Peyer's patch (tissue), 4 donors: ENCODE data around the gene GULP1.

Experiments
- POLR2A ChIP-seq, 2 donors: fragments of 450-650 bp; IDR thresholded peaks; one replicate each; pipeline ENCODE4 v1.5.1; 2017; ENCODE audit warnings: antibody characterized with exemption in 2 of 2, mild to moderate bottlenecking in 2 of 2, moderate library complexity in 2 of 2
- TF ChIP-seq, protein P1 (sequence below), 6 experiments: fragments of 450-650 bp in 4 of 6; fragments of 200-600 bp in 2 of 6; sonication (generic) in 1 of 6; IDR thresholded peaks; one replicate each; pipeline ENCODE4 v1.5.1; 2017 to 2019; ENCODE audit warnings: antibody characterized with exemption in 6 of 6, mild to moderate bottlenecking in 3 of 6, moderate library complexity in 1 of 6

DNA sequence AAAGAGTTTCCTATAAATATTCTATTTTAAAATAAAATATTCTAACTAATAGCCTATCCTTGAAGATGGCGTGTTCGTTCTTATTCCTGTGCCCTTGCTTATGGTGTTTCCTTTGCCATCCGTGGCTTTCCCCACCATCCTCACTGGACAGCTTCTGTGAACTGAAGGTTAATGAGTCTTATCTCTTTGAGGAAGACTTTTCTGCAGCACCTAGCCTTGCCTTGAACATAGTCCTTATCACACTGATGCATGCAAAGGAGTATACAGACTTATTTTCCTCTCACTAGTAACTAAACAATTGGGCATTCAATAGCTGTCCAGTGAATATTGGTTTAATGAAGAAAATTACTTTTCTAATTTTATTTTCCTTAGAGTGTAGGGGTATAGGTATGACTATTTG, 88.1 kb downstream of the GULP1 start:
- no peak for TF ChIP-seq POLR2A (IDR thresholded peaks at IDR 0.05)
- TF ChIP-seq, protein P1, sequence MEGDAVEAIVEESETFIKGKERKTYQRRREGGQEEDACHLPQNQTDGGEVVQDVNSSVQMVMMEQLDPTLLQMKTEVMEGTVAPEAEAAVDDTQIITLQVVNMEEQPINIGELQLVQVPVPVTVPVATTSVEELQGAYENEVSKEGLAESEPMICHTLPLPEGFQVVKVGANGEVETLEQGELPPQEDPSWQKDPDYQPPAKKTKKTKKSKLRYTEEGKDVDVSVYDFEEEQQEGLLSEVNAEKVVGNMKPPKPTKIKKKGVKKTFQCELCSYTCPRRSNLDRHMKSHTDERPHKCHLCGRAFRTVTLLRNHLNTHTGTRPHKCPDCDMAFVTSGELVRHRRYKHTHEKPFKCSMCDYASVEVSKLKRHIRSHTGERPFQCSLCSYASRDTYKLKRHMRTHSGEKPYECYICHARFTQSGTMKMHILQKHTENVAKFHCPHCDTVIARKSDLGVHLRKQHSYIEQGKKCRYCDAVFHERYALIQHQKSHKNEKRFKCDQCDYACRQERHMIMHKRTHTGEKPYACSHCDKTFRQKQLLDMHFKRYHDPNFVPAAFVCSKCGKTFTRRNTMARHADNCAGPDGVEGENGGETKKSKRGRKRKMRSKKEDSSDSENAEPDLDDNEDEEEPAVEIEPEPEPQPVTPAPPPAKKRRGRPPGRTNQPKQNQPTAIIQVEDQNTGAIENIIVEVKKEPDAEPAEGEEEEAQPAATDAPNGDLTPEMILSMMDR (IDR thresholded peaks at IDR 0.05): no peak
